Airway epithelial cell (primary cell): Measurements from ENCODE around the gene GRM7. TPM values are rescaled to one million over a fixed set of nuclear protein-coding genes. Genes with fewer than 3 reads are reported as not detected.

Experiments
- total RNA-seq: library from RNA; depleted of rRNA; stranded (reverse); fragments of >200 nt; gene quantifications from 2 replicates; pipeline ENCODE4 v1.2.3, GENCODE V29; 2015

The GRM7 gene
- not detected in 2 replicates for total RNA-seq

DNA sequence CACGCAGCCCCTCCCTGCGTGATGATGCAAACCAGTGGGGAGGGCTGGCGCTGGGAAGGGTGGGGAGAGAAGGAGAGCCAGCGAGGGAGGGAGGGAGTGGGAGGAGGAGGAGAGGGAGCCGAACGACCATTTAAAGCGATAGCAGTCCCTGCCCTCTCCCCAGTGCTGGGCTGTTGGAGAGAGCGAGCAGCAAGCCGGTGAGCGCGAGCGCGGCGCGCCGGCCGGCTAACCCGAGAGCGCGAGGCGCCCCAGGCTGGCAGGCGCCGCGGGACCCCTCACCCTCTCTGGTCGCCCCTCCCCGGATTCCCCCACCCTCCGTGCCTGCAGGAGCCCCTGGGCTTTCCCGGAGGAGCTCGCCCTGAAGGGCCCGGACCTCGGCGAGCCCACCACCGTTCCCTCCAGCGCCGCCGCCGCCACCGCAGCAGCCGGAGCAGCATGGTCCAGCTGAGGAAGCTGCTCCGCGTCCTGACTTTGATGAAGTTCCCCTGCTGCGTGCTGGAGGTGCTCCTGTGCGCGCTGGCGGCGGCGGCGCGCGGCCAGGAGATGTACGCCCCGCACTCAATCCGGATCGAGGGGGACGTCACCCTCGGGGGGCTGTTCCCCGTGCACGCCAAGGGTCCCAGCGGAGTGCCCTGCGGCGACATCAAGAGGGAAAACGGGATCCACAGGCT is at the start of gene GRM7:
Gene GRM7, plus strand, starts transcription at position 162 of the 671 bp plus-strand sequence.

